OCI-LY7 (cell line): ENCODE measurements around the gene SYS1. TPM values are rescaled to one million over a fixed set of nuclear protein-coding genes. Genes with fewer than 3 reads are reported as not detected.

Experiments
- BruUV-seq: library from RNA; stranded (reverse); fragments of 400-500 nt; replicated peaks from 2 replicates; lab custom pipeline; 2021; lab: Mats Ljungman, UMichigan
- CTCF ChIA-PET: fragments of 300-600 bp; sonication (Branson Sonifier 250); formaldehyde crosslinking; loops from one replicate; lab custom pipeline; 2022; ENCODE audit warnings: antibody characterized with exemption; ENCODE audit not compliant: unreplicated experiment; lab: Charles Lee
- POLR2A ChIA-PET: fragments of 300-600 bp; sonication (Branson Sonifier 250); formaldehyde crosslinking; loops from one replicate; lab custom pipeline; 2022; ENCODE audit warnings: antibody characterized with exemption; lab: Charles Lee
- DNase-seq: peaks from one replicate; pipeline ENCODE4 v3.0.0-alpha.2; 2015; ENCODE audit warnings: low spot score
- H2AFZ ChIP-seq: fragments of 200-600 bp; sonication (generic), shearing (Covaris generic); 2 replicates; pipeline ENCODE4 v1.6.1; 2014; ENCODE audit warnings: mild to moderate bottlenecking, antibody characterized with exemption, low read length, moderate library complexity
- H3K27ac ChIP-seq: fragments of 200-600 bp; sonication (generic); 2 replicates; pipeline ENCODE4 v1.5.1; 2014; ENCODE audit warnings: mixed run types, low read depth, mild to moderate bottlenecking, moderate library complexity, low read length, inconsistent platforms; ENCODE audit not compliant: poor library complexity, severe bottlenecking
- H3K36me3 ChIP-seq: fragments of 200-600 bp; sonication (generic); 2 replicates; pipeline ENCODE4 v1.6.1; 2014; ENCODE audit warnings: mild to moderate bottlenecking, antibody characterized with exemption, low read length, moderate library complexity, mixed read lengths; ENCODE audit not compliant: insufficient read depth
- H3K4me1 ChIP-seq: fragments of 200-600 bp; sonication (generic); 2 replicates; pipeline ENCODE4 v1.5.1; 2014; ENCODE audit warnings: mild to moderate bottlenecking, low read length; ENCODE audit not compliant: insufficient read depth, poor library complexity, severe bottlenecking
- H3K4me2 ChIP-seq: fragments of 200-600 bp; sonication (generic); 2 replicates; pipeline ENCODE4 v1.6.1; 2014; ENCODE audit warnings: mild to moderate bottlenecking, low read length
- H3K4me3 ChIP-seq: fragments of 200-600 bp; sonication (generic); 2 replicates; pipeline ENCODE4 v1.5.1; 2014; ENCODE audit warnings: mild to moderate bottlenecking, low read depth, low read length; ENCODE audit not compliant: poor library complexity, severe bottlenecking
- H3K79me2 ChIP-seq: fragments of 200-600 bp; sonication (generic); 2 replicates; pipeline ENCODE4 v1.6.1; 2016; ENCODE audit warnings: low read depth, mild to moderate bottlenecking, low read length, moderate library complexity, mixed read lengths; ENCODE audit not compliant: insufficient read depth
- H3K9me2 ChIP-seq: fragments of 200-600 bp; sonication (generic); 2 replicates; pipeline ENCODE4 v1.6.1; 2016; ENCODE audit warnings: mild to moderate bottlenecking, low read length, mixed read lengths; ENCODE audit not compliant: insufficient read depth
- H3K9me3 ChIP-seq: fragments of 200-600 bp; sonication (generic); 2 replicates; pipeline ENCODE4 v1.6.1; 2014; ENCODE audit warnings: mild to moderate bottlenecking, mixed run types, low read length, mixed read lengths
- H4K20me1 ChIP-seq: fragments of 200-600 bp; sonication (generic); 2 replicates; pipeline ENCODE4 v1.6.1; 2014; ENCODE audit warnings: mild to moderate bottlenecking, antibody characterized with exemption, low read length, moderate library complexity, mixed read lengths; ENCODE audit not compliant: insufficient read depth
- CTCF ChIP-seq: fragments of 200-600 bp; sonication (generic); conservative IDR thresholded peaks from 2 replicates; pipeline ENCODE4 v1.5.1; 2014; ENCODE audit warnings: mild to moderate bottlenecking, antibody characterized with exemption, low read length, moderate library complexity, mixed read lengths
- EZH2phosphoT487 ChIP-seq: fragments of 200-600 bp; sonication (generic); IDR thresholded peaks from 2 replicates; pipeline ENCODE4 v1.6.1; 2018; ENCODE audit warnings: low read depth, borderline replicate concordance, mild to moderate bottlenecking, mixed run types, antibody characterized with exemption, low read length, moderate library complexity, mixed read lengths
- intact Hi-C: fragments of 100-400 bp; cut with micrococcal nuclease; formaldehyde crosslinking; loops from one replicate; pipeline ENCODE4 v1.10.0; 2022; ENCODE audit not compliant: unreplicated experiment
- total RNA-seq, 2 experiments: library from RNA; depleted of rRNA in 1 of 2; stranded (reverse); fragments of >200 nt in 1 of 2; shearing (Covaris generic) in 1 of 2; gene quantifications; 2 replicates each; pipeline ENCODE4 v1.2.3, GENCODE V29; 2014 to 2022

SYS1 gene
- total RNA-seq, 2 experiments from 2014 or later = 9.6 to 37.6 TPM

GRCh38 chr20:45407783-45408645 lies 45.1 kb downstream of the SYS1 start, which contains the start of gene DBNDD2:
Gene DBNDD2 (plus strand): TSS chr20:45408289. CDS start chr20:45408468, 179 bp downstream.
- H3K4me2 ChIP-seq = no peak within 1 kb of the TSS
- no peaks in the 10 kb centered on the region for H3K9me2 ChIP-seq
- intact Hi-C loops = no loop called here
- H3K9me3 ChIP-seq = no peaks in the 10 kb centered on the region
- no peaks in the 10 kb centered on the region for H3K36me3 ChIP-seq
- no TSS peak for BruUV-seq
- TF ChIP-seq CTCF = no peak
- no peak within 1 kb of the TSS for H2AFZ ChIP-seq
- DNase-seq = no peak
- CTCF ChIA-PET = interaction anchor here (0.5 kb wide), 1 partner anchor 29 kb away, joined by 3 read pairs; no protein-coding TSS in a partner anchor
- H3K4me3 ChIP-seq = no peak within 1 kb of the TSS
- no peaks in the 10 kb centered on the region for H3K4me1 ChIP-seq
- no peak within 1 kb of the TSS for H3K27ac ChIP-seq
- no peaks in the 10 kb centered on the region for H3K79me2 ChIP-seq
- POLR2A ChIA-PET = interaction anchor here (0.6 kb wide), 1 partner anchor 16 kb away, joined by 6 read pairs; no protein-coding TSS in a partner anchor
- no peaks in the 10 kb centered on the region for H4K20me1 ChIP-seq

GRCh38 chr20:45408646-45409213 lies 45.8 kb downstream of the SYS1 start:
- Histone ChIP-seq H3K4me2 (no peak overlapping the region), H3K9me2 (no peaks in the 10 kb centered on the region), H3K36me3 (no peaks in the 10 kb centered on the region), H3K27ac (no peak overlapping the region), H3K9me3 (no peaks in the 10 kb centered on the region), H2AFZ (no peak overlapping the region), H3K4me1 (no peaks in the 10 kb centered on the region), H3K4me3 (no peak overlapping the region), H4K20me1 (no peaks in the 10 kb centered on the region), H3K79me2 (no peaks in the 10 kb centered on the region)
- intact Hi-C loops = no loop called here
- CTCF ChIA-PET = no interaction called here
- TF ChIP-seq CTCF (no peak), EZH2phosphoT487 (no peak)
- BruUV-seq = no TSS peak
- POLR2A ChIA-PET = no interaction called here
- peak; percentile 27 for DNase-seq
